Central memory CD8-positive, alpha-beta T cell (primary cell): Measurements from ENCODE around the gene ATN1.

Source experiments
- ATAC-seq: fragments of 150-1000 bp; cut with Tn5 transposase; replicated peaks from 2 replicates; pipeline ENCODE4 v1.10.0; 2022; ENCODE audit warnings: mild to moderate bottlenecking, moderate FRiP score, moderate number of reproducible peaks; ENCODE audit not compliant: poor library complexity, severe bottlenecking; ENCODE audit errors: extremely low read depth
- DNase-seq, 2 donors: peaks; one replicate each; pipeline ENCODE4 v3.0.0; 2021; ENCODE audit warnings: low spot score in 2 of 2
- H3K27ac Mint-ChIP-seq: one replicate; pipeline ENCODE4 v1.8.0; 2022; ENCODE audit warnings: low read depth, mild to moderate bottlenecking, moderate library complexity, mixed read lengths
- H3K27me3 Mint-ChIP-seq: one replicate; pipeline ENCODE4 v1.8.0; 2022; ENCODE audit warnings: mixed read lengths
- H3K36me3 Mint-ChIP-seq: one replicate; pipeline ENCODE4 v1.8.0; 2022; ENCODE audit warnings: mild to moderate bottlenecking, moderate library complexity, mixed read lengths; ENCODE audit not compliant: insufficient read depth
- H3K4me1 Mint-ChIP-seq: one replicate; pipeline ENCODE4 v1.8.0; 2022; ENCODE audit warnings: mixed read lengths
- H3K4me3 Mint-ChIP-seq: one replicate; pipeline ENCODE4 v1.8.0; 2022; ENCODE audit warnings: mild to moderate bottlenecking, moderate library complexity, mixed read lengths
- H3K9me3 Mint-ChIP-seq: one replicate; pipeline ENCODE4 v1.8.0; 2022; ENCODE audit warnings: mixed read lengths

Gene ATN1

GRCh38 chr12:6912164-6912935 is 15.4 kb upstream of the ATN1 start:
- H3K9me3 Mint-ChIP-seq, result no peaks in the 10 kb centered on the region
- peaks cover 42% of the 10 kb centered on the region for H3K4me1 Mint-ChIP-seq
- peak overlapping the region; percentile 88 for H3K4me3 Mint-ChIP-seq
- peaks cover 9% of the 10 kb centered on the region for H3K36me3 Mint-ChIP-seq
- DNase-seq (no peak), ATAC-seq (no peak)
- no peaks in the 10 kb centered on the region for H3K27me3 Mint-ChIP-seq
- H3K27ac Mint-ChIP-seq, result peak overlapping the region; percentile 89

DNA sequence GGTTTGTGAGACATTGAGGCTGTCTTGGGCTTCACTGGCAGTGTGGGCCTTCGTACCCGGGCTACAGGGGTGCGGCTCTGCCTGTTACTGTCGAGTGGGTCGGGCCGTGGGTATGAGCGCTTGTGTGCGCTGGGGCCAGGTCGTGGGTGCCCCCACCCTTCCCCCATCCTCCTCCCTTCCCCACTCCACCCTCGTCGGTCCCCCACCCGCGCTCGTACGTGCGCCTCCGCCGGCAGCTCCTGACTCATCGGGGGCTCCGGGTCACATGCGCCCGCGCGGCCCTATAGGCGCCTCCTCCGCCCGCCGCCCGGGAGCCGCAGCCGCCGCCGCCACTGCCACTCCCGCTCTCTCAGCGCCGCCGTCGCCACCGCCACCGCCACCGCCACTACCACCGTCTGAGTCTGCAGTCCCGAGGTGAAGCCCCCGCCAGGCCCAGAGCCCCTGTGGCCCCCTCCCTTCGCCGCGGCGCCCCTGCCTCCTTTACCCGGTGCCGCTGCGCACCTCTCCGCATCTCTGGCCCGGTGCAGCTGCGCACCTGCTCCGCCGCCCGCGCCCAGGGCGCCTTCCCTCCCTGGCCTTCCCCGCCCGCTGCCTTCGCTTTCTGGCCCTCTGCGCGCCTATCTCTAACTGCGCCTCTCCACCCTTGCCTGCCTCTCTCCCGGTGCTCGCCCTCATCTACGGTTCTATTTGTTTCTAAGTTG is 13.4 kb upstream of the ATN1 start, which contains the start of gene ENO2:
Gene ENO2 (plus strand): TSS at position 335 of the 701 bp plus-strand sequence. CDS start 1,253 bp downstream, outside the sequence.
- Mint-ChIP-seq H3K4me1 (peaks cover 42% of the 10 kb centered on the region), H3K4me3 (peak within 1 kb of the TSS; percentile 88), H3K36me3 (peaks cover 19% of the 10 kb centered on the region), H3K9me3 (no peaks in the 10 kb centered on the region), H3K27me3 (no peaks in the 10 kb centered on the region), H3K27ac (peak within 1 kb of the TSS; percentile 89)
- peak; percentile 69 to 72 for DNase-seq
- peak; percentile 93 for ATAC-seq

DNA sequence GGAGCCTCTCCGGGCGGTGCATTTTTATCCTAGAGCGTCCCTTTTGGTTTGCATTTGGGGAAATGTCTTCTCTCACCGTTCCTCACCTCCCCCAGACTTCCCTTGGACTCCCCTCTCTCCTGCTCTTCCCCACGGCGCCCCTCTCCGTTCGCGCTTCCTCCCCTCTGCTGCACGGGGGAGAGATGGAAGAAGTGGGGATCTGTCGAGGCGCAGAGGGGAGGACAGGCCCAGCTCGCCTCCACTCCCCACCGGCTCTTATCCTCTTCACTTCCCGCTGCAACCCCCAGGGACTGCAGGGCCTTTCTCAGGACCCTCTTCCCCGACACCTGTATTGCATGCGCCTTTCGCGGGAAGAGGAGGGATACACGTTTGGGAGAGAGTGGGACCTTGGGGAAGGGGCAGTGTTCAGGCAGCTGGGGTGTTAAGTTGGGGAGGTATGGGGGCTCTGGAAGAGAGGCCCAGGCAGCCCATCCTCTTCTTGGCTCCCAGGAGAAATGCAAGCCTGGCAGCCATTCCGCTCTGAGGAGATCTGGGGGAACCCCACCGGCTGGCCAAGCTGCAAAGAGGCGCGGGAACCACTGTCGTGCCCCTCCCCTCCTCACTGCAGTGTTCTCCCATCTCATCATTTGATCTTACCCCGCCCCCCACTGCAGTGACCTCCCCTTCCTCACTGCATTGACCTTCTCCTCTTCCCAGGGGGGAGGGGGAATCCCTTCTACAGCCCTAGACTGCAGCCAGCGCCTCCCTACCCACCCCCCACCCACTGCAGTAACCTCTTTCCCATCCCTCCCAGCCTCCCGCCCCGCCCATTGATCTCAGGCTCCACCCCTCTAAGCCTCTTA is 12.6 kb upstream of the ATN1 start:
- ATAC-seq, result peak; percentile 2
- peaks cover 42% of the 10 kb centered on the region for H3K4me1 Mint-ChIP-seq

DNA sequence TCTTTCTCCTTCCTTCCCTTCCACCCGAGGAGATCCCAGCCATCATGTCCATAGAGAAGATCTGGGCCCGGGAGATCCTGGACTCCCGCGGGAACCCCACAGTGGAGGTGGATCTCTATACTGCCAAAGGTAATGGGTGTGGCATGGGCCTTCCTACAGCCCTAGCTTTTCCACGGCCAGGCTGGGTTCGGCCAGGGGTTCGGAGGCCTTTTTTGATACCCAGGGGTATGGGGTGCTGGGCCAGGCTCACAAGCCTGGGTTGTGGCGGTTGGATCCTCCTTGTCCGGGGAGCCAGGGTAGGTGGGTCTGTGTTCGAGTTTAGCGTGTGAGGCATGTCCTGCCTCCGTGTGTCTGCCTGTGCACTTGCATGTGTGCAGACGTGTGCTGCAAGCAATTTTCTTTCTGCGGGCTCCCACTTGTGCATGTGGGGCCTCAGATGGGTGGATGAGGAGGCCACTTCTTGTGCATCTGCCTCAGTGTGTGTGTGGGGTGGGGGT is 11.9 kb upstream of the ATN1 start:
- Mint-ChIP-seq H3K4me1 (peaks cover 42% of the 10 kb centered on the region), H3K27ac (peak overlapping the region; percentile 89), H3K4me3 (peak overlapping the region; percentile 88), H3K36me3 (peaks cover 24% of the 10 kb centered on the region), H3K9me3 (no peaks in the 10 kb centered on the region), H3K27me3 (no peaks in the 10 kb centered on the region)
- ATAC-seq, result no peak
- no peak for DNase-seq

More for the DNA sequence above, 12.6 kb upstream of the ATN1 start:
- no peak for DNase-seq
- Mint-ChIP-seq H3K36me3 (peaks cover 24% of the 10 kb centered on the region), H3K9me3 (no peaks in the 10 kb centered on the region), H3K4me3 (peak overlapping the region; percentile 88), H3K27ac (peak overlapping the region; percentile 89), H3K27me3 (no peaks in the 10 kb centered on the region)

DNA sequence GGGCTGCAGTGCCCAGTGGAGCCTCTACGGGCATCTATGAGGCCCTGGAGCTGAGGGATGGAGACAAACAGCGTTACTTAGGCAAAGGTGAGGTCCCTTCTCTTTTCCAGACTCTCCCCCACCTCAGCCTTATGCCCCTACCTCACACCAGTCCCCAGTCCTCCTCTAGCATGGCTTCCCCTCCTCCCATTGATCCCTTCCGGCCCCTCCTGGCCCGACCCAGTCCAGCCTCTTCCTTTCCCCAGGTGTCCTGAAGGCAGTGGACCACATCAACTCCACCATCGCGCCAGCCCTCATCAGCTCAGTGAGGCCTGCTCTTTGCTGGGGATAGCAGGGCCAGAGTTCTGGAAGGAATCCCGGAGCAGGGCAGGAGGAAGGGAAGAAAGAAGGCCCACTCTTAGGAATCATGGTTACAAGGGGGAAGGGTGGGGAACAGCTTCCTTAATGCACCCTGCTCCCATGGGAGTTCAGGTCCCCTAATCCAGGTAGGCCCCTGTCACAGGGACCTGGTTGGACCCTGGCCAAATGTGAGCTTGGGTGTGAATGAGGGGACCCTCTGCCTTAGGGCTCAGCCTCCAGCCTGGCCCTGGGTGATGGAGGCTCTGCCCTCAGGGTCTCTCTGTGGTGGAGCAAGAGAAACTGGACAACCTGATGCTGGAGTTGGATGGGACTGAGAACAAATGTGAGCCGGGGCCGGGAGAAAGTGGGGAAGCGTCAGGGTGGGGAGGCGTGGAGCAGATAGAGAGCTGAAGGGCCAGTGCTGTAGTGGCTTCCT is 11.1 kb upstream of the ATN1 start:
- DNase-seq (no peak), ATAC-seq (no peak)
- H3K9me3 Mint-ChIP-seq, result no peaks in the 10 kb centered on the region
- peaks cover 42% of the 10 kb centered on the region for H3K4me1 Mint-ChIP-seq
- H3K36me3 Mint-ChIP-seq, result peaks cover 29% of the 10 kb centered on the region
- peak overlapping the region; percentile 88 for H3K4me3 Mint-ChIP-seq
- H3K27ac Mint-ChIP-seq, result peak overlapping the region; percentile 52
- no peaks in the 10 kb centered on the region for H3K27me3 Mint-ChIP-seq

DNA sequence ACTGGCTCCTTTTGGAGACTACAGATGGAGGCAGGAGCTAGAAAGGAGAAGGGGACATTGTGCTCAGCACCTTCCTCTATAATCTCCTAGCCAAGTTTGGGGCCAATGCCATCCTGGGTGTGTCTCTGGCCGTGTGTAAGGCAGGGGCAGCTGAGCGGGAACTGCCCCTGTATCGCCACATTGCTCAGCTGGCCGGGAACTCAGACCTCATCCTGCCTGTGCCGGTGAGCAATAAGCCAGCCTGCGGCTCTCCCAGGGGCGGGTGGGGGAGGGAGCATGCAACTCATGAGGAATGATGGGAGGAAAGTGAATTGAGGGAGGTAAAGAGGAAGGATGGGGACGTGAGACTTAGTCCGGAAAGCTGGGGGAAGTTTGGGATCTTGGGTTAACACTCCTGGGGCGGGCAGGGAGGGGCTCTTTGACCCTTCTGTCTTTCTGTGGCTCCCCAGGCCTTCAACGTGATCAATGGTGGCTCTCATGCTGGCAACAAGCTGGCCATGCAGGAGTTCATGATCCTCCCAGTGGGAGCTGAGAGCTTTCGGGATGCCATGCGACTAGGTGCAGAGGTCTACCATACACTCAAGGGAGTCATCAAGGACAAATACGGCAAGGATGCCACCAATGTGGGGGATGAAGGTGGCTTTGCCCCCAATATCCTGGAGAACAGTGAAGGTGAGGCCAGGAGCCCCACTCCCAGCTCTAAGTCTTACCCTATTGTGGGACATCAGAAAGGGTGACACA is 10.1 kb upstream of the ATN1 start:
- Mint-ChIP-seq H3K27me3 (no peaks in the 10 kb centered on the region), H3K9me3 (no peaks in the 10 kb centered on the region), H3K4me1 (peaks cover 40% of the 10 kb centered on the region), H3K27ac (no peak overlapping the region), H3K4me3 (no peak overlapping the region), H3K36me3 (peaks cover 33% of the 10 kb centered on the region)
- DNase-seq, result no peak
- no peak for ATAC-seq

DNA sequence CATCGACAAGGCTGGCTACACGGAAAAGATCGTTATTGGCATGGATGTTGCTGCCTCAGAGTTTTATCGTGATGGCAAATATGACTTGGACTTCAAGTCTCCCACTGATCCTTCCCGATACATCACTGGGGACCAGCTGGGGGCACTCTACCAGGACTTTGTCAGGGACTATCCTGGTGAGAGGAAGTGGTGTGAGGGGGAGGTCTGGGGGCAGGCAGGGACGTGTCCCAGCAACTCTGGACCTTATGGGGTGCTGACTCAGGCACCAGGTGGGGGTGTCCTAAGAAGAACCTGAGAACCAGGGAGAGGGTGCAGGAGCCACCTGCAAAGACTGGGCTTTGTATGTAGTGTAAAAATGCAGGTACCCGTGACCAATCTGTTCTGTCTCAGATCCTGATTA is 8.2 kb upstream of the ATN1 start:
- ATAC-seq, result no peak
- H3K4me3 Mint-ChIP-seq, result no peak overlapping the region
- no peak for DNase-seq
- H3K4me1 Mint-ChIP-seq, result peaks cover 32% of the 10 kb centered on the region
- no peaks in the 10 kb centered on the region for H3K9me3 Mint-ChIP-seq
- H3K36me3 Mint-ChIP-seq, result peaks cover 37% of the 10 kb centered on the region
- no peak overlapping the region for H3K27ac Mint-ChIP-seq
- H3K27me3 Mint-ChIP-seq, result no peaks in the 10 kb centered on the region

DNA sequence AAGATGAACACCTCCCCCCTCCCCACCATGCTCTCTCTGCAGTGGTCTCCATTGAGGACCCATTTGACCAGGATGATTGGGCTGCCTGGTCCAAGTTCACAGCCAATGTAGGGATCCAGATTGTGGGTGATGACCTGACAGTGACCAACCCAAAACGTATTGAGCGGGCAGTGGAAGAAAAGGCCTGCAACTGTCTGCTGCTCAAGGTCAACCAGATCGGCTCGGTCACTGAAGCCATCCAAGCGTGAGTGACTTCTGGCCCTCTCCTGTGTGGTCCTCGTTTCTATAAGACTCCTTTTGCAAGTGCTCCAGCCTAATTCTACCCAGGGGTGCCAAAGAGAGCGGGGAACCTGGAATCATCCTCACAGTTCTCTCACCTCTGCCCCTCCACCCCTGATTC is 6.2 kb upstream of the ATN1 start:
- Mint-ChIP-seq H3K4me1 (peaks cover 22% of the 10 kb centered on the region), H3K36me3 (peaks cover 38% of the 10 kb centered on the region), H3K27ac (no peak overlapping the region), H3K4me3 (no peak overlapping the region), H3K9me3 (no peaks in the 10 kb centered on the region), H3K27me3 (no peaks in the 10 kb centered on the region)
- DNase-seq, result no peak
- no peak for ATAC-seq

- no peak for ATAC-seq
- Mint-ChIP-seq H3K9me3 (no peaks in the 10 kb centered on the region), H3K36me3 (peaks cover 36% of the 10 kb centered on the region), H3K27ac (no peak overlapping the region), H3K4me3 (no peak overlapping the region), H3K27me3 (no peaks in the 10 kb centered on the region), H3K4me1 (peaks cover 22% of the 10 kb centered on the region)
- DNase-seq, result no peak
Measured at GRCh38 chr12:6921996-6922946, 5.5 kb upstream of the ATN1 start.

GRCh38 chr12:6923003-6923732 is 4.6 kb upstream of the ATN1 start:
- H3K27me3 Mint-ChIP-seq, result no peaks in the 10 kb centered on the region
- no peak overlapping the region for H3K27ac Mint-ChIP-seq
- peaks cover 33% of the 10 kb centered on the region for H3K36me3 Mint-ChIP-seq
- no peaks in the 10 kb centered on the region for H3K9me3 Mint-ChIP-seq
- no peak for DNase-seq
- H3K4me1 Mint-ChIP-seq, result peaks cover 23% of the 10 kb centered on the region
- no peak overlapping the region for H3K4me3 Mint-ChIP-seq
- no peak for ATAC-seq
